DMS153 treated with DMSO at 0.1 percent for 48 hours (cell line): ENCODE results near the gene CREBRF.
"Not testable (repeated sequence)": the region's sequence is repeated elsewhere in the genome, so short reads cannot be mapped to it uniquely, and the experiment has no call there.

Experiments used
- DNase-seq: peaks from one replicate; lab custom pipeline; 2025; ENCODE audit not compliant: unreplicated experiment; lab: John Stamatoyannopoulos, UW

Gene CREBRF

DNA sequence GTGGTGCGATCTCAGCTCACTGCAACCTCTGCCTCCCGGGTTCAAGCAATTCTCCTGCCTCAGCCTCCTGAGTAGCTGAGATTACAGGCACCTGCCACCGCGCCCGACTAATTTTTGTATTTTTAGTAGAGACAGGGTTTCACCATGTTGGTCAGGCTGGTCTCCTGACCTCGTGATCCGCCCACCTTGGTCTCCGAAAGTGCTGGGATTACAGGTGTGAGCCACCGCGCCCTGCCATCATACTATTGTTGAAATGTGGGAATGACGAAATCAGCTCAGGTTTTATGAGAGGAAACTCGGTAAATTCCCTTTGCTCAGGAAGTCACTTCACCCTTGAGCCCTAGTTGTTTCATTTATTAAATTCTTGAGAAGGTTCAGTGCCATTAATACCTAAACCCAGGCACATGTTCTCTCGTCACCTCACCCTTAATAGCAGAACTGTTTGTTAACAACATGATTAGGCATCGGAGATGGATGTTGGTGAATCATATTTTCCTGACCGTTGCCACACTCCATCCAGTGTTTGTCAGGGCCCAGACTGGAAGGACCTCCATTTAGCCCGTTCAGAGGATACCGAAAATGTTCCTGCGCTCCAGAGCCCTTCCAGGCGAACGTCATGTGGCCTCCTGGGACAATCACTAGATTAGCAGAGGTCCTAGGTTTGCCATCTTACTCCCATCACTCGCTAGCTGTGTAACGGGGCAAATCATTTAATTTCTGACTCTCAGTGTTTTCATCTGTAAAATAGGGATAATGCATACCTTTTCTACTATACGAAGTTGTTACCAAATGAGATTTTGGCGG lies 20.0 kb upstream of the CREBRF start:
- no peak for DNase-seq

DNA sequence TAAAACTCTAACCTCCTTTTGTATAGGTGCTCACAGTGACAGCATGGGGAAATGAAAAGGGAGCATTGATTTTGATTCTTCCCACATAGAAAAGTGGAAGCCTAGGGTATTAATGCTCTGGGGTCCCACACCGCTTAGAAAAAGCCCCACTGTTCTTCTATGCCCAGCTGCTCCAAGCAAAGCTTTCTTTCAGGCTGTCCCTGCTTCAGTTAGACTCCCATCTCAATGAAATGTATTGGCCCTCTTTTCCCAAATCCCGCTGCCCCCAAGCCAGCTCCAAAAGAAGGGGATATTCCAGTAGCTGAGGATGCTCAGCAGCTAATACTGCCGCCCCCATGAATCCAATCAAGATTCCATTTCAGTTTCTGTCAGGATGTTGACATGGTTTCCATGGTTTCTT lies 17.0 kb upstream of the CREBRF start:
- DNase-seq: no peak

GRCh38 chr5:173039964-173040363 lies 16.2 kb upstream of the CREBRF start:
- DNase-seq: no peak

DNA sequence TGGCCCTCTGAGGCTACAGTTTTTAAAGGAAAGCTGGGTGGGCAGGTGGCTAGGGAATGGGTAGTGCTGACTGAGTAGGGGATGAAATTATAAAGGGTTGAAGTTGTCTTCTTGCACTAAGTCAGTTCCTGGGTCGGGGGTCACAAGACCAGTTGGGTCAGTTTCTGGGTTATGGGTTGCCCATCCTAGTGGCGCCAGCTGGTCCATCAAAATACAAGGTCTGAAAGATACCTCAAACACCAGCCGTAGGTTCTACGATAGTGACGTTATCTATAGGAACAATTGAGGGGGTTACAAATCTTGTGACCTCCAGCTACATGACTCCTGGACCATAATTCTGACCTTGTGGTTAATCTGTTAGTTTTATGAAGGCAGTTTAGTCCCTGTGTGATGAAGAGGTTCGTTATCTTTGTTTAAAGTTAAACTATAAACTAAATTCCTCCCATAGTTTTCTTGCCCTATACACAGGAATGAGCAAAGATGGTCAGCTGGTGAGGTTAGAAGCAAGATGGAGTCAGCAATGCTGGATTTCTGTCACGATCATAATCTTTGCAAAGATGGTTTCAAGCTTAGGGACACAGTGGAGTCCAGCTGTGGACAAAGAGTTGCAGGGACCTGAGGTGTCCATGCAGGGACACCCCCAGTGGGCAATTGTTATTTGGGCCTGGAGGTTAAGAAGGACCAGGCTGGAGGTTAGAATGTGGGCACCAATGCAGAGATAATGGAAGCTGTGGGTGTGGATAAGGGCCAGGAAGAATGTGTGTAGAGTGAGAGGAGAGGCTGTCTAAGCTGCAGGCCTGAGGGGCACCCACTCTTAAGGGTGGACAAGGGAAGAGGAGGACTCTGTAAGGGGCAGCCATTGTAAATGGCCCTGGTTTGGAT lies 14.0 kb upstream of the CREBRF start:
- DNase-seq: no peak

DNA sequence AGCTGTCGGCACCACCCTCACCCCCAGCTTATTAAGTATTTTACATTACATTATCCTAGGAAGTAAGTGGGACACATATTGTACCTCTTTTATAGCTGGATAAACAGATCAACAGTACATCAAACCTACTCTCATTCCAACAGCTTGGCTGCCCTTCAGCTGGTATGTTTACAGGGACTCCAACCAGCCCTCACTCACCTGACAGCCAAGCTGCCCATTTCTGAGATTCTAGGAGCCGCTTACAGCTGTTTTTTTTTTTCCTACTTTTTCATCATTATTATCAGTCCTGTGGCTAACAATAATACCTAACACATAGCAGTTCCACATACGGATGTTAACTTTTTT lies 13.4 kb upstream of the CREBRF start:
- no peak for DNase-seq

GRCh38 chr5:173045474-173045873 lies 10.7 kb upstream of the CREBRF start:
- DNase-seq: no peak

GRCh38 chr5:173047096-173047837 lies 8.9 kb upstream of the CREBRF start:
- not testable (repeated sequence) for DNase-seq

GRCh38 chr5:173047838-173048105 lies 8.4 kb upstream of the CREBRF start:
- no peak for DNase-seq

- no peak for DNase-seq
Observed at GRCh38 chr5:173050791-173051190, 5.4 kb upstream of the CREBRF start.

DNA sequence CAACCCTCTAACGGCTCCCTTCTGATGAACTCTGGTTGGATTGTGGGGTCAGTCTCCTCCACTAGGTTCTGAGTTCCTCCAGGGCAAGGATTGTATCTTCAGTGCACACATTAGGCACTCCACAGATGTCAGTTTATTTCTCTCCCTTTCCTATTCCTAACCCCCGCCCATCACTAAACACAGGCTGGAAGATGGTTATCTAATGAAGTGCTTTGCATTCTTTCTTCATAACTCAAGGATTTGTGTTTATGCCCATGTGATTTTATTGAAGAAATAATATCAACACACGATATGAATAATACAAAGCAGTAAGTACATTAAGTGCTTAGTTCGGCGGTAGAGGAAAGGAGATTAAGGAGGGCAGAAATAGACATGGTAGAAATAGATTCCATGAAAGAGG lies 4.4 kb upstream of the CREBRF start:
- DNase-seq: no peak

GRCh38 chr5:173053041-173053440 lies 3.1 kb upstream of the CREBRF start:
- no peak for DNase-seq

DNA sequence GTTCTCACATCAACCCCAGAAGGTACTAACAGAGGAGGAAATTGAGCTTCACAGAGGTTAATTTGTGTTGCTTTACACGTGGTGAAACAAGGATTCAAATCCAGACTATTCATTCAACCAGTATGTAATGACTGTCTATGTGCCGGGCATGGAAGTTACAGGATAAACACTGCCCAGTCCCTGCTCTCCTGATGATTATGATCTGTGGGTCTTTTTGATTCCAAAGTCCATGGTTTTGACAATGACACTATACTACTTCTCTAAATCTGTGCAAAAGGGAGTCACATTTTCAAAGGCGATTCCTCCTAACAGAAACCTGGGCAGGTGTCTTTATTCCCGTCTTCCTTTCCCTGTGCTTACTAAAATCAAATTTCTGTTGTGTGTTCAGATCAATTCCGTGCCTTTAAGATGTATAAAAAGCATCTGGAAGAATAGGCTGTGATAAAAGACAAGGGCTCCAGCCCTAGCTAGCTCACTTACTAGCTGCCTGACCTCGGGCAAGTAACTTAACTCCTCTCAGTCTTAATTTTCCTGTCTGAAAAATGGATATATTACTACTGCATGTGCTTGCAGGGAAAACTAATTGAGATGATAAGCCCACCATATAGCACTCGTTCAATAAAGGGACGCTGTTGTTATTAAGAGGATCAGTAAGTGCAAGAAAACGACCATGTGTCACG lies 970 bp upstream of the CREBRF start:
- DNase-seq: no peak

DNA sequence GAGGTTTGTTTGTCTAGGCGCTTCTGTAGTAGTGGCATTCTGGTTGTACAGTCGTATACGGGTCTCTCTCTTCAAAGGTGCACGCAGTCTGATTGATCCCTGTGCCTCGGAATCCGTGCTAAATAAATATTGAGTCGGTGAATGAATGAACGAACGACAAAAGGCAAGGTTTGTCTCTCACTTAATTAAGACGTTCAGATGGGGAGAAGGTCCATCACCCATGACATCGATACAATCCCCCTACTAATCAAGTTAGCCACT lies 500 bp upstream of the CREBRF start:
- DNase-seq: no peak

GRCh38 chr5:173056783-173057061 lies 570 bp downstream of the CREBRF start:
- no peak for DNase-seq

DNA sequence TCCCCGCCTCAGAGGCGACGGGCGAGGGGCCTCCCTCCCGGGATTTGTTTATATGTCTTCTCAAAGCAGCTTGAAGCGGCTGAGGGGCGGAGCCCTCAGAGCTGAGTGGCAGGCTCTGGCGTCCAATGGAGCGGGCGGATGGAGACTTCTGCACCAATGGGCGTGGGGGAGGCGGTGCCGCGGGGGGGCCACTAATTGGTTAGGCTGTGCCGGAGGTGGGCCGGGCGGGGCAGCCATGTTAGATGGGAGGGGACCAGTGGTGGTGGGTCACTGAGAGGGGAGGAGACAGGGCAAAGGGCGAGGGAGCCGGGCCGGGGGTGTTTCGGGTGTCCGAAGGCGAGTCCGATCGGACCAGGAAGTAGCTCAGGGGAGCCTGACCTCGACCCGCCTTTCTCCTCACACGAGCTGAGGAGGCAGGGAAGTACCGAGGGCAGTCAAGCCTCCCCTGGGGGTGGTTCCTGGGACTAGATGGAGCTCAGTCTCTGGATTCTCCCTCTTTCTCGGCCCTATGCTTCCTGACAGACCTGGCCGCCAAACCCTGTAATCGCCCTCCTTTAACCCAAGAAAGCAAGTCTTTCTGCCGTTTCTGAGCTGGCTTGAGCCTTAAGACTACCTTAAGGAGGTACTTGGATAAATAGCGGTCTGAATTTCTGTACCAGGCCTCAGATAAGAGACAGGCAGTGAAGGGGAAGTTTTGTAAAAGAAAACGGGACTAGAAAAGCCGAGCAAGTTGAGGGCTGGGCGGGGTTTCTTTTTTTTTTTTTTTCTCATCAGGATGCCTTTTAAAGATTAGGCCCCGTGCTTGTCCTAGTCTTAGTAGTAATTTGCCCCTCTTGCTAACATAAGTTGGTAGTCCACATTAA lies 1.1 kb downstream of the CREBRF start:
- peak; percentile 61 for DNase-seq

- no peak for DNase-seq
Observed at GRCh38 chr5:173062141-173062540, 6.0 kb downstream of the CREBRF start.

- no peak for DNase-seq
Observed at GRCh38 chr5:173065155-173065554, 9.0 kb downstream of the CREBRF start.

- DNase-seq: no peak
Observed at GRCh38 chr5:173069671-173070070, 13.5 kb downstream of the CREBRF start.

DNA sequence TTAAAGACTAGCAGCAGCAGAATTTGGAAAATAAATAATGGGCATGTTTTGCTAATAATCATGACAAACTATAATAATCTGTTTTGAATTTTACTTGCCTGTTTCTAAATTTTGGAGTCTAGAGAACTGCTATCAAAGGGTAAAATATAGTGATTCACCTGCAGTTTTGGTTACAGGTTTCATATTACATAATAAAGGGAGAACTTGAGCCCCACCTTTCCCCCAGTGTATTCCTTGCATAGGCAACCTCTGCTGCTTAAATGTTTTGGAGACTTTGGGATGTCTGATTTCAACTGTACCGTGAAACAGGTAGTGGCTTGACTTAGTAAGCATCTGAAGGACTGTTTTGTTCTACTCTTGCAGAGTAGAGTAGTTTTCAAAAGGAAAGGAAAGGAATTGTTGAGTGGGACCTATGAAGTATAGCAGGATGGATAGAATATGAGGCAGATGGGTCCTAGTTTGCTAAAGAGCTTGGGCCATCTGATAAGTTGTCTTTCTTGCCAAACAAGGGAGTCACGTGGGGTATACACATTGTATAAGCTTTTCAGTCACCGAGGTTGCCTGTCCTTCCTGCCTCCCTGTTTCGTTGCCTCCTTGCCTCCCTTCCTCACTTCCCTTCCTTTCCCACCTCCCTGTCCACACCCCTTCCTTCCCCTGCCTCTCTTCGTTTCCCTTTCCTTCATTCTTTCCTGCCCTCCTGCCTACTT lies 19.1 kb downstream of the CREBRF start:
- DNase-seq: no peak

DNA sequence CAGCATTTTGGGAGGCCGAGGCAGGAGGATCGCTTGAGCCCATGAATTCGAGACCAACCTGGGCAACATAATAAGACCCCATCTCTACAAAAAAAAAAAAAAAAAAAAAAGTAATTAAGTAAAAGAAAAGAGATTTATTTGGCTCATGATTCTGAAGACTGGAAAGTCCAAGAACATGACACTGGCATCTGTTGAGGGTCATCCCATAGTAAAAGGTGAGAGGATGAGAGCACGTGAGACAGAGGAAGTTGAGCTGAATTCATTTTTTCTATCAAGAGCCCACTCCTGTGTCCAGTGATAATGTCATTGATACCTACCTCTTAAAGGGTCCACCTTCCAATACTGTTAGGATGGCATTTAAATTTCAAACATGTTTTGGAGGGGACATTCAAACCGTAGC lies 19.8 kb downstream of the CREBRF start:
- no peak for DNase-seq
